NCI-H1105 (cell line): ENCODE measurements around the gene CHD3.
"Not testable (repeated sequence)": the region's sequence is repeated elsewhere in the genome, so short reads cannot be mapped to it uniquely, and the experiment has no call there.

Experiments
- DNase-seq: peaks from one replicate; lab custom pipeline; 2025; lab: John Stamatoyannopoulos, UW

The CHD3 gene

GRCh38 chr17:7849751-7850504 is 38.7 kb upstream of the CHD3 start:
- DNase-seq: no peak

GRCh38 chr17:7850701-7851437 is 37.7 kb upstream of the CHD3 start:
- no peak for DNase-seq

GRCh38 chr17:7851438-7852261 is 36.9 kb upstream of the CHD3 start:
- DNase-seq: peak; percentile 97

- no peak for DNase-seq
These were observed 36.3 kb upstream of the CHD3 start for GRCh38 chr17:7852262-7852670.

- DNase-seq: no peak
These were observed 35.5 kb upstream of the CHD3 start for GRCh38 chr17:7852919-7853690.

- DNase-seq: no peak
These were observed 34.9 kb upstream of the CHD3 start for GRCh38 chr17:7853691-7854038.

DNA sequence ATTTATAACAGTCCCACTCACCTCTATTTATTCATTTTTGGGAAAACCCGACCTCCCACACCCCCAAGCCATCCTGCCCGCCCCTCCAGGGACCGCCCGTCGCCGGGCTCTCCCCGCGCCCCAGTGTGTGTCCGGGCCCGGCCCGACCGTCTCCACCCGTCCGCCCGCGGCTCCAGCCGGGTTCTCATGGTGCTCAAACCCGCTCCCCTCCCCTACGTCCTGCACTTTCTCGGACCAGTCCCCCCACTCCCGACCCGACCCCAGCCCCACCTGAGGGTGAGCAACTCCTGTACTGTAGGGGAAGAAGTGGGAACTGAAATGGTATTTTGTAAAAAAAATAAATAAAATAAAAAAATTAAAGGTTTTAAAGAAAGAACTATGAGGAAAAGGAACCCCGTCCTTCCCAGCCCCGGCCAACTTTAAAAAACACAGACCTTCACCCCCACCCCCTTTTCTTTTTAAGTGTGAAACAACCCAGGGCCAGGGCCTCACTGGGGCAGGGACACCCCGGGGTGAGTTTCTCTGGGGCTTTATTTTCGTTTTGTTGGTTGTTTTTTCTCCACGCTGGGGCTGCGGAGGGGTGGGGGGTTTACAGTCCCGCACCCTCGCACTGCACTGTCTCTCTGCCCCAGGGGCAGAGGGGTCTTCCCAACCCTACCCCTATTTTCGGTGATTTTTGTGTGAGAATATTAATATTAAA is 34.4 kb upstream of the CHD3 start:
- DNase-seq: no peak

- DNase-seq: no peak
These were observed 33.5 kb upstream of the CHD3 start, which contains the start of gene TMEM88 for GRCh38 chr17:7854851-7855659. TSS of gene TMEM88 (plus strand) at chr17:7855066. CDS start at chr17:7855075, 9 bp downstream.

DNA sequence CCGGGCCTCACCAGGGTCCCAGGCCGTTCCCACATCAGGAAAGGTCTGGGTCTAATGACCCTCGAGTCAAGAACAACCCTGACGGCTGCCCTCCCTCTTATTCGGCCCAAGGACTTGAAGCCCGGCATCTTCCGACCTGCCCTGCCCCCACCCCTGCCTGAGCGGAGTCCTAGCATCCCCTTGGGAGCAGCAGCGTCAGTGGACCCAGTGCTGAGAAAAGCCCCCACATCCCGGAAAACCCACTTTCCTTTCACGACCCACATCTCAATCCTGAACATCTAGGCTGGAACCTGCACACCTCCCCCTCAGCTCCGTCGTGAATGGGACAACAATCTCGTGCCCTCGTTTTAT is 33.0 kb upstream of the CHD3 start:
- DNase-seq: no peak

- peak; percentile 59 for DNase-seq
These were observed 32.4 kb upstream of the CHD3 start for GRCh38 chr17:7856011-7856810.

GRCh38 chr17:7856811-7857712 is 31.5 kb upstream of the CHD3 start, which contains the start of gene NAA38:
TSS of gene NAA38 (minus strand) at chr17:7857559. CDS start at chr17:7857463, 96 bp downstream.
- DNase-seq: peak; percentile 100

- peak; percentile 96 for DNase-seq
These were observed 30.7 kb upstream of the CHD3 start, which contains the start of gene CYB5D1 for GRCh38 chr17:7857713-7858521. TSS of gene CYB5D1 (plus strand) at chr17:7858003. CDS start at chr17:7858135, 132 bp downstream.

GRCh38 chr17:7858522-7858810 is 30.1 kb upstream of the CHD3 start:
- DNase-seq: peak; percentile 56

- DNase-seq: no peak
These were observed 29.6 kb upstream of the CHD3 start for GRCh38 chr17:7859028-7859427.

- DNase-seq: peak; percentile 71
These were observed 25.7 kb upstream of the CHD3 start for GRCh38 chr17:7862692-7863437.

- not testable (repeated sequence) for DNase-seq
These were observed 24.2 kb upstream of the CHD3 start for GRCh38 chr17:7864384-7864783.
